NCI-H1930 (cell line): ENCODE results near the gene GGT6.
"Not testable (repeated sequence)": the region's sequence is repeated elsewhere in the genome, so short reads cannot be mapped to it uniquely, and the experiment has no call there.

Experiments
- DNase-seq, 2 experiments: peaks; one replicate each; lab custom pipeline; 2025; lab: John Stamatoyannopoulos, UW

The GGT6 gene, protein sequence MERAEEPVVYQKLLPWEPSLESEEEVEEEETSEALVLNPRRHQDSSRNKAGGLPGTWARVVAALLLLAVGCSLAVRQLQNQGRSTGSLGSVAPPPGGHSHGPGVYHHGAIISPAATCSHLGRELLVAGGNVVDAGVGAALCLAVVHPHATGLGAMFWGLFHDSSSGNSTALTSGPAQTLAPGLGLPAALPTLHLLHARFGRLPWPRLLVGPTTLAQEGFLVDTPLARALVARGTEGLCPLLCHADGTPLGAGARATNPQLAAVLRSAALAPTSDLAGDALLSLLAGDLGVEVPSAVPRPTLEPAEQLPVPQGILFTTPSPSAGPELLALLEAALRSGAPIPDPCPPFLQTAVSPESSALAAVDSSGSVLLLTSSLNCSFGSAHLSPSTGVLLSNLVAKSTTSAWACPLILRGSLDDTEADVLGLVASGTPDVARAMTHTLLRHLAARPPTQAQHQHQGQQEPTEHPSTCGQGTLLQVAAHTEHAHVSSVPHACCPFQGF

GRCh38 chr17:4560421-4560820 lies at the start of gene GGT6:
TSS of gene GGT6 (minus strand) at chr17:4560577. CDS start at chr17:4560521, 56 bp downstream.
- DNase-seq: no peak

DNA sequence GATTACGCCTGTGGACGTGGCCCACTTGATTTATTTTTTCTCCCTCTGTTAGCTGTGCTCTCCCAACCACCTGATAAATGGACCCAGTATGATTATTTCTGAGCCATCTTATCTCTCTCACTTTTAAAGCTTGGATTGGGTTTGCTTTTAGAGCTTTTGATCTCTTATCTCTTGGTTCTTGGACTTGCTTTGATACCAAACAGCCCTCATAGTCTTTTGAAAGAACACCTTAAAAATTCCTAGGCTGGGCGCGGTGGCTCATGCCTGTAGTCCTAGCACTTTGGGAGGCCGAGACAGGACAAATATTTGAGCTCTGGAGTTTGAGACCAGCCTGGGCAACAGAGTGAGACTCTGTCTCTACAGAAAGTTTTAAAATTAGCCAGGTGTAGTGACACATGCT lies 49.8 kb upstream of the GGT6 start:
- DNase-seq: no peak

DNA sequence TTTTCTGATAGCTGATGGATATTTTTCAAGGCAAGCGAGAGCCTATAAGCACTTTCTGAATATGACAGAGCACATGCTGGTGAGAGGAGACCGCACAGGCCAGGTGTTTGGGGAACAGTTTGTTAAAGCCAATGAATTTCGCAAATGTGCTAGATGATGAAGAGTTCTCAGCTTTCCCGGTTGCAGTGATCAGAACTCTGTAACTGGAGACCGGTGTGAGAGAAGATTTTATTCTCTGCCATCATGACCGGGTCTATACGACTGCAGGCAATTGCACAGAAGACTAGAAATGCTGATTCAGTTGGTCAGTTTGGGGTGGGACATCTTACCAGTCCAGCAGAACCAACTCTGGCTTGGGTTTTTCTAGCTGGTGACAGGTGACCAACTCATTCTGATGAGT lies 49.4 kb upstream of the GGT6 start:
- no peak for DNase-seq

GRCh38 chr17:4607773-4608187 lies 47.4 kb upstream of the GGT6 start:
- no peak for DNase-seq

DNA sequence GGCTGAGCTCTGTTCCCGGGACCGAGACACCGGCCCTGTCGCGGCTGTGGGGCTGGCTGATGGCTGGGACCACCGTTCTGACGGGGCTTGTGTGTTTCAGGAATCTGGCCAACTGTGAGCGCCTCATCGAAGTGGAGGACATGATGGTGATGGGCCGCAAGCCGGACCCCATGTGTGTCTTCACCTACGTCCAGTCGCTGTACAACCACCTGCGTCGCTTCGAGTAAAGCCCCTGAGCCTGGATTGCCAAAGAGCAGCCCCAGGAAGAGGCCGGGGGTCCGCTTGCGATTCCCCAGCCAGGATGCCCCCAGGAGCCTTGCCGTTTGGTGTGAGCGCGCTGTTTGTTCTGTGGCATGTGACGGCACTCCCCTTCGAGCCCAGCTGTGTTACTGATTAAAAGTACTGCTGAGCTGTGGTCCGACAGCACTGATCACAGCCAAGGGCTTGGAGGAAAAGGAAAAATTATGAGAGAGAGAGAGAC lies 46.9 kb upstream of the GGT6 start:
- DNase-seq: no peak

DNA sequence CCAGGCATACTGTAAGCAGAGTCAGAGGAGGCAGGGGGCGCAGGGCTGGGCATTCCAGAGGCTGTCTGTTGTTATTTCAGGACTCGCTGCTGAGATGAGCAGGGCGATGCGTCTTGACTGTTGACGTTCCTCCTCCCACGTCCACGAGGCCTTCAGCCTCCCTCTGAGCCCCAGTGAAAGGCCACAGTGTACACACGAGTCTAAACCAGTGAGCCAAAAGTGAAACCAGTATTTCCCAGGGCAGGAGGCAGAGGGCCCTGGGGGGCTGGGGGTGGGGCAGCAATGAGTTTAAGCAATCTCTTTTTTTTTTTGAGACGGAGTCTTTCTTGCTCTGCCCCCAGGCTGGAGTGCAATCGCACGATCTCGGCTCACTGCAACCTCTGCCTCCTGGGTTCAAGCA lies 45.4 kb upstream of the GGT6 start:
- no peak for DNase-seq

DNA sequence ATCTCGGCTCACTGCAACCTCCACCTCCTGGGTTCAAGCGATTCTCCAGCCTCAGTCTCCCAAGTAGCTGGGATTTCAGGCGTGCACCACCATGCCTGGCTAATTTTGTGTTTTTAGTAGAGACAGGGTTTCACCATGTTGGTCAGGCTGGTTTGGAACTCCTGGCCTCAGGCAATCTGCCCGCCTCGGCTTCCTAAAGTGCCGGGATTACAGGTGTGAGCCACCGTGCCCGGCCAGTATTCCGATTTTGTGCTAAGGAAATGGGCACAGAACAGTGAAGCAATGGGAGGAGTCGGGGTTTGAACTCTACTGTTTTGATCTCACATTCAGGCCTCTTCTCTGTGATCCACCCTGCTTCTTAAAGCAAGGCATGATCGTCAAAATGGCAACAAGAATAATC lies 44.4 kb upstream of the GGT6 start:
- not testable (repeated sequence) for DNase-seq

GRCh38 chr17:4604111-4604644 lies 43.8 kb upstream of the GGT6 start:
- DNase-seq: no peak

DNA sequence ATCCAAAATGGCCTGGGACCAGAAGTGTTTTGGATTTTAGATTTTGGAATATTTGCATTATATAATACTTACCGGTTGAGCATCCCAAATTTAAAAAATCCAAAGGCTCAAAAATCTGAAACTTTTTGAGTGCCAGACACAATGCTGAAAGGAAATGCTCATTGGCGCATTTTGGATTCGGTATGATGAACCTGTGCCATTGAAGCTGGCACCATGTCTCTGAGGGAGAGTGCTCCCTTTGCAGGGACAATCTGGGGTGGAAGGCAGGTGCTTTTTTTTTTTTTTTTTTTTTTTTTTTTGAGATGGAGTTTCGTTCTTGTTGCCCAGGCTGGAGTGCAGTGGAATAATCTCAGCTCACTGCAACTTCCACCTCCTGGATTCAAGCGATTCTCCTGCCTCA lies 41.7 kb upstream of the GGT6 start:
- no peak for DNase-seq

GRCh38 chr17:4601326-4601725 lies 40.9 kb upstream of the GGT6 start:
- DNase-seq: no peak

GRCh38 chr17:4600563-4600962 lies 40.2 kb upstream of the GGT6 start:
- no peak for DNase-seq

DNA sequence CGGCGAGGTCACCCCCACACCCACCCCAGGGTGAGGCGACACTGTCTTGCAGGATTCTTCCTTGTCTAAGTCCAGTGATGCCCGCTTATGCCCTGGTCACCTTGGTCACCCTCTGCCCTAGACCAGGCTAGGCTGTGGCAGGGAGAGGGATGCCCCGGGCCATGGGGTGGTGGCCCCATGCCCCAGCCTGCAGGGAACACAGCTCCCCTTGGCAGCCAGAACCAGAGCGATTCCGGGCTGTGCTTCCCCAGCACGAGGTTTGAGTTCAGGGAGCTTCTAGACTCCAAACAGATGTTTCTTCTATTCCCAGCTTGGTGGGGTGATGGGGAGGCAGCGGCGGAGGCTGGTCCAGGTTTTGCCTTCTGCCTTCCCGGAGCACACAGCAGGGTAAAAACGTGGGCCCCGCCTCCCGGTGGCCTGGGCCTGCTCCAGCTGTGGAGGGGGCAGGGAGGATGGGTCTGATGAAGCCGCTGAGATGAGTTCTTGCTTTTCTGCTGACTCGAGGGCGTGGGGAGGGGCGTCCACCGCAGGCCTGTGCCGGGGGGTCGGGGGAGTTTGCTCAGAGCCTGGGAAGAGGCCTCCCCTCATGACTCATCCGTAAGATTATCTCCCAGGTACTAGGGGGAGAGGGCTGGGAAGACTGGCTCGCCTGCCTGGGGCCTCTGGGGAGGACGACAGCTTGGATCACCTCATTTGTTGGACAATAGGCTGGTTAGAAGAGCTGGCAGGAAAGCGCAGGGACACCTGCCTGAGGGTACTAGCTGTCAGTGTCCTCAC lies 39.3 kb upstream of the GGT6 start:
- DNase-seq: peak in 1 of 2 experiments; percentile 42

- DNase-seq: no peak
Observed at GRCh38 chr17:4598776-4599504, 38.6 kb upstream of the GGT6 start.

GRCh38 chr17:4597975-4598374 lies 37.6 kb upstream of the GGT6 start:
- no peak for DNase-seq

- no peak for DNase-seq
Observed at GRCh38 chr17:4596636-4597380, 36.4 kb upstream of the GGT6 start.

GRCh38 chr17:4595685-4596342 lies 35.4 kb upstream of the GGT6 start:
- not testable (repeated sequence) for DNase-seq

DNA sequence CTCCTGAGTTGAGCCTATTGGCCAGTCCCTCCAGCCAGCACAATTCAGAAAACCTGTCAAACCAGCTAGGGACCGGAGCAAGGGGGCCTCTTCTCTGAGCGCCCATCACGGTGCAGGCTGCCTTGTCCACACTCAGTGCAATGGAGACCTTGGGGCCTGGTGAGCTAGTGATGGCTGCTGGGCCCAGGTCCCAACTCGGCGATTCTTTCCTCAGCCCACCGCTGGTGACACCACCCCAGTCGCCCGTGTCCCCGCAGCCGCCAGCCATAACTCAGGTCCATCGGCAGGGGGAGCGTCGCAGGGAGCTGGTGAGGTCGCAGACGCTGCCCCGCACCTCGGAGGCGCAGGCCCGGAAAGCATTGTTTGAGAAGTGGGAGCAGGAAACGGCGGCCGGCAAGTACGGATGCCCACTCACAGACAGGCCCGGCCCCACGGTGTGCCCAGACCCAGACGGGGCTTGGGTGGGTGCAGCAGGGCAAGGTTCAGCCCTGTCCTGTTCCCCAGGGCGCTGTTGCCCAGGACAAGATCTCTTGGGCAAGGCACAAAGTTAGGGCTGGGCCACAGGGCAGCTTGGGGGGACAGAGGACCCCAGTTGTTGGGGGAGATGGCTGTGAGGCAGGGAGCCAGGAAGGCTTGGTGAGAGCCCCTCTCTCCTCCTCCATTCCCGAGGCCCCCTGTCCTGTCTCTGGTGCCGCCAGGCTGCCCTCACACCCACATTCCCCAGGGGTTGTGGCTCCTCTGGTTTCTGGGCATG lies 34.7 kb upstream of the GGT6 start:
- no peak for DNase-seq

DNA sequence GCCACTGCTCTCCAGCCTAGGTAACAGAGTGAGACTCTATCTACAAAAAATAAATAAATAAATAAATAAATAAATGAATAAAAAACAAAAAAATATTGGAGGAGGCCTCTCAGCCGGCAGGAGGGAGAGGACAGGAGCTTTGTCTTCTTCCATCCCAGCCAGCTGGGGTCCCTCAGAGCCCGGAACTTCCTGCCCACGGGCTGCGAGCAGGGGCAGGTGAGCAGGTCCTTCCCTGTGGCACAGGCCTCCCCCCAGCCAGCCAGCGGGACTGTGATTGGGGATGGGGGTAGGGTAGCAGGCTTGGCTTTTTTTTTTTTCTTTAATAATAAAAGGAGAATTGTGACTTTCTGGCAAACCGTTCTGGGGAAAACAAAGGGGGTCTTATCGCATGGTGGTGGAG lies 34.0 kb upstream of the GGT6 start:
- DNase-seq: no peak

- no peak for DNase-seq
Observed at GRCh38 chr17:4593021-4593421, 32.6 kb upstream of the GGT6 start.
